Cardiac fibroblast (primary cell): ENCODE results near the gene PARVA.

Source experiments
- DNase-seq, 2 donors: peaks; one replicate each; pipeline versions ENCODE4 v3.0.0 to v3.0.0-alpha.2; 2010; ENCODE audit warnings: low read depth in 2 of 2
- H3K4me3 ChIP-seq, 2 donors: replicated peaks in 1 of 2; 1 replicate in 1 of 2; 2 replicates in 1 of 2; pipeline ENCODE4 v1.5.1; 2011; ENCODE audit warnings: low read depth in 2 of 2, low read length in 2 of 2, mild to moderate bottlenecking in 2 of 2, moderate library complexity in 1 of 2
- TF ChIP-seq, protein P1 (sequence below): IDR thresholded peaks from one replicate; pipeline ENCODE4 v1.5.1; 2011; ENCODE audit warnings: low read depth, mild to moderate bottlenecking, low read length, inconsistent platforms

PARVA gene

DNA sequence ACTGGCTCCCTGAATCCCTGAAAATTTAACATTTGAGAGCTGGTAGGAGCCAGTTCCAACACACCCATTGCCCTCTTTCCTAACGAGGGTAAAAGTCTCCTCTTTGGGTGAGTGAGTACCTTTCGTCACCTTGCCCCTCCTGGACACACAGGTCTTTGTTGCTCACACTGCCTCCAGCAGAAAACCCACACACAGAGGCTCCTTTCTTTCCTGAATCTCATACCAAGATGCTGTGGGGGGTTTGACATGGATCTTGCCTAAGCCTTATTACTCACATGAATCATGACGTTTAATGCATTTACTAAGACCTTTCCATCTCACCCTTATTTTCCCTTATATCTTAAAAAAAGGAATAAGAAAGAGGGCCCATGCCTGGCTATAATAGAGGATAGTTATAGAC, 53.0 kb downstream of the PARVA start:
- no peak overlapping the region for H3K4me3 ChIP-seq
- TF ChIP-seq, protein P1, sequence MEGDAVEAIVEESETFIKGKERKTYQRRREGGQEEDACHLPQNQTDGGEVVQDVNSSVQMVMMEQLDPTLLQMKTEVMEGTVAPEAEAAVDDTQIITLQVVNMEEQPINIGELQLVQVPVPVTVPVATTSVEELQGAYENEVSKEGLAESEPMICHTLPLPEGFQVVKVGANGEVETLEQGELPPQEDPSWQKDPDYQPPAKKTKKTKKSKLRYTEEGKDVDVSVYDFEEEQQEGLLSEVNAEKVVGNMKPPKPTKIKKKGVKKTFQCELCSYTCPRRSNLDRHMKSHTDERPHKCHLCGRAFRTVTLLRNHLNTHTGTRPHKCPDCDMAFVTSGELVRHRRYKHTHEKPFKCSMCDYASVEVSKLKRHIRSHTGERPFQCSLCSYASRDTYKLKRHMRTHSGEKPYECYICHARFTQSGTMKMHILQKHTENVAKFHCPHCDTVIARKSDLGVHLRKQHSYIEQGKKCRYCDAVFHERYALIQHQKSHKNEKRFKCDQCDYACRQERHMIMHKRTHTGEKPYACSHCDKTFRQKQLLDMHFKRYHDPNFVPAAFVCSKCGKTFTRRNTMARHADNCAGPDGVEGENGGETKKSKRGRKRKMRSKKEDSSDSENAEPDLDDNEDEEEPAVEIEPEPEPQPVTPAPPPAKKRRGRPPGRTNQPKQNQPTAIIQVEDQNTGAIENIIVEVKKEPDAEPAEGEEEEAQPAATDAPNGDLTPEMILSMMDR = no peak
- DNase-seq = peak; percentile 72 to 75

DNA sequence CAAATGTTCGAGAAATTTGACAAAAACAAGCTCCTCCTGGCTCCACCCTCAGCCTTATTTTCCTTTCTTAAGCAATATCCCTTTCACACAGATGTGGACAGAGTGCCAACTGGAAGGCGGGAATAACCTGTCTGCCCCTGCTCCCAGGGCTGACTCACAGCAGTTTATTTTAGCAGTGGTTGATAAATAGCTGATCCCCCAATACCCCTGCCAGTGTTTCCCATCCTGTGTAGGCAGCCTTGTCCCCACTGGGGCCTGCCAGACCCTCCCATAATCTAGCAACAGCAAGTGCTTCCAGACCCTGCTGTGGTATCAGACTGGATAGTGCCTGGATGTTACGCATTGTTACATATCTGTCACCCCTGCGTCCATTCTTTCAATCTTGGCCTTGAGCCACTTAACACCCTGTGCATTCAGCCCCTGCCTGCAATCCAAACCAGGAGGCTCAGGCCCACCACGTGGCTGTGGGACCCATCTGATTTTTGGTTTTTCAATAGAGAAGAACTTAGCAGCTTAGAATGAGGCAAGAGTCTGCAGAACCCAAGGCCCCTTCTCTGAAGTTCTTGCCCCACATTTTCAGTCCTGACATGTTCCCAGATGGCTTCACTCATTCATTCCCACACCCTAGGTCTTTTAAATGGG, 53.7 kb downstream of the PARVA start:
- peak; percentile 91 to 96 for DNase-seq
- no peak overlapping the region for H3K4me3 ChIP-seq
- TF ChIP-seq, protein P1 = no peak

DNA sequence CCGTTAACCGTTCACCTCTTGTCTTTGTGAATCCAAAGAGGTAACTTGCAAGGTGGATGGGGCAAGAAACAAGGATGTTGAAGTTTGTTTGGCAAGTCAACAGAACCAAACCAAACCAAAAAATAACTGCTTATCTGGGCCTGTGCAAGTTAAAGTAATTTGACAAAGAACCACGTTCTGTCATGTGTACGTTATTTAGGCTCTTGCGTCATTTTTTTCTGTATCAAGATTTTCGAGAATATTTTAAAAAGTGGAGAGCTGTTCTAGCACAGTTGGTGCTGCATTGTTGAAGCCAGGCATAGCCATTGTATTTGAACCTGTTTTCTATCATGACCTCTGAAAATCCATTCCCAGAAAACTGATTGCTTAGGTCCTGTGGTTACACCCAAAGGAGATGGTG, 55.1 kb downstream of the PARVA start:
- no peak for DNase-seq
- H3K4me3 ChIP-seq = no peak overlapping the region
- TF ChIP-seq, protein P1 = no peak

DNA sequence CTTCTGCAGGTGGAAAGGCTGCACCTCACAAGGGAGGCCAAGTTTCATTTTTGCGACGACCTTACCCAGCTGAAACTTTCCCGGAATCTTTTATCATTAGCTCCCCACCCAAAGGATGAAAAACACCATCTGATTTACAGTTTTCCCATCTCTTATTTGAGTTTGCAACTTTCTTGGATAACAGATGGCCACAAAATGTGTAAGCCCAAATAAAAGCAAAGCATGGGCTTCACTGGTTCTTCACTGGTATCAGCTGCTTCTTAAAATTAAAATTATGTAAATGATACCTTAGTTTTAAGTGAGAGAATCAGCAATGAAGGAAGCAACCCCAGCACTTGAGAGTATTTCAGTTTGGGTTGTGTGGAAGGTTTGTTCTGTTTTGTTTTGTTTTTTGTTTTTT, 55.8 kb downstream of the PARVA start:
- DNase-seq = no peak
- TF ChIP-seq, protein P1 = no peak
- H3K4me3 ChIP-seq = no peak overlapping the region

DNA sequence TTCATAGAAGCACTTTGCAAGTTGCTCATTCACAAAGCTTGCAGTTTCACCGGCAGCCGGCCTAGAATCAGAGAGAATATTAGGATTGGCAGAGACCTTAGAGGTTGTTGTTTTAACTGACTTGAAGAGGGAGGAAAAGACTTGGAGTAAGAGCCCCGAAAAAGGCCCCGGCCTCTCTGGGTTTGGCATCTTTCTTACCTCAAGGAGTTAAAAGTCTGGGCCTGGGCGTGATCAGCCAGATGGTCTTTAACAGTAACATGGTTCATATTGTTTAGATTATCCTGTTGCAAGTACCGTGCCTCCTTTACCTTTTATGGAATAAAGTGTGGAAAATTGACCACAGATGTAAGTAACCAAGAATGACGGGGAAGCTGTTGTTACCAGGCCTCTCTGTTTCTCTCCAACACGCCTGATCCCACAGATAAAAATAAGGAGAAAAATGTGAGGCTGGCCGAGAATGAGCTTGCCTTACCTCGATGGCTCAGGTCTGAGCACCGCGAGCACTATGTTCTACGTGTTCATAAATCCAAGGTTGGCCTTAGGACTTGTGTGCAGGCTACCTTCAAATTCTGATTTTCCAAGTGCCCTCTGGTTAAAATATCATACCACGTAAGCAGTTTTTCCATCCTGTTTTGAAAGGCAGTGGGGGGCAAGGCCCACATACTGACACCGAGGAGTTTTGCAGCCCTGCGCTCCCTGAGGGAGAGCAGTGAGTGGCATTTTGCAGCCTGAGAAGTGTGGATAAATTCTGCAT, 56.4 kb downstream of the PARVA start:
- peak; percentile 64 to 66 for DNase-seq
- TF ChIP-seq, protein P1 = no peak
- no peak overlapping the region for H3K4me3 ChIP-seq

DNA sequence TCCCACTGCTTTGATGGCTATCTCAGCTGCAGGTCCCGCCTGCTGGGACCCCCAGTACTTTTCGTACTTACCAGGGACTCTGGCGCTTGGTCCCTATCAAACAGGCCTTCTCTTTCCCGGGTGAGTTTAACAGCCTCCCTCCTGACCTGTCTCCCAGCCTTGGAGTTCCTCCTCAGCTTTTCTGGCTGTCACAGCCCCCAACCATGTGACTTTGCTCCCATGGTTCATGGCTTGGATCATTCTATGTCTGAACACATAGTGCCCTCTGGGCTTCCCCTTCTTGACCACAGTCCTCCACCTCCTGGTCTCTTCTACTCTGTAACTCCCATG, 56.9 kb downstream of the PARVA start:
- no peak overlapping the region for H3K4me3 ChIP-seq
- TF ChIP-seq, protein P1 = no peak
- DNase-seq = no peak
